ENCODE results near the gene LY6G6C.
"Not testable (repeated sequence)": the region's sequence is repeated elsewhere in the genome, so short reads cannot be mapped to it uniquely, and the experiment has no call there.

The LY6G6C gene

DNA sequence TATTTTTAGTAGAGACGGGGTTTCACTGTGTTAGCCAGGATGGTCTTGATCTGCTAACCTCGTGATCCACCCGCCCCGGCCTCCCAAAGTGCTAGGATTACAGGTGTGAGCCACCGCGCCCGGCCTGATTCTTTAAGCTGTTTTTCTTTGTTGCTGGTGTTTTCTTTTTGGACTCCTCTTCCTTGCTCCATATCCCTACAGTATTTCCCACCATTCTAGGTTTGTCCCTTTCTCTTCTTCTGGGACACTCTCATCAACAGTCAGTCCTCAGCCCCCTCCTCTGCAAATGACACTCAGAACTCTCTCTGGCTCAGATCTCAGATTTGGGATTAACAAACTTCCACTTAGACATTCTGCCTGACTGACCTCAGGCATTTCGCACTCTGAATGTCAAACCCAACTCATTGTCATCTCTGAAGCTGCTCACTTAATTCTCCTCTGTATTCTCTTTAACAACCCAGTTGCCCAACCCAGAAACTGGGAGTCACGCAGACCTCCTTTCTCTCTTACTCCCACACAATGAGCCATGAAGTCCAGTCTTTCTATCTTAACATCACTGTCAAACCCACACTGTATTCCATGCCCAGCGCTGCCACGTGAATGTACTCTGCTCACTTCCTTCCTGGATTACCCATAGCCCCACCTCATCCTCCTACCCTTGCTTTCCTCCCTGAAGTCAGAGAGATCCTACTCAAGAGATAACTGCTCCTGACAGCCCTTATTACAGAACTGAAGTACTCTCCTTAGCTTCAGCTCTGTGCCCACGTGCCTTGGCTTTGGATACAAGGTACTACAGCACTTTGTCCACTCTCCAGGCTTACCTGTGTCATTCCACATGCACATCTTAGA is 4.2 kb upstream of the LY6G6C start:
- DNase-seq = no peak

DNA sequence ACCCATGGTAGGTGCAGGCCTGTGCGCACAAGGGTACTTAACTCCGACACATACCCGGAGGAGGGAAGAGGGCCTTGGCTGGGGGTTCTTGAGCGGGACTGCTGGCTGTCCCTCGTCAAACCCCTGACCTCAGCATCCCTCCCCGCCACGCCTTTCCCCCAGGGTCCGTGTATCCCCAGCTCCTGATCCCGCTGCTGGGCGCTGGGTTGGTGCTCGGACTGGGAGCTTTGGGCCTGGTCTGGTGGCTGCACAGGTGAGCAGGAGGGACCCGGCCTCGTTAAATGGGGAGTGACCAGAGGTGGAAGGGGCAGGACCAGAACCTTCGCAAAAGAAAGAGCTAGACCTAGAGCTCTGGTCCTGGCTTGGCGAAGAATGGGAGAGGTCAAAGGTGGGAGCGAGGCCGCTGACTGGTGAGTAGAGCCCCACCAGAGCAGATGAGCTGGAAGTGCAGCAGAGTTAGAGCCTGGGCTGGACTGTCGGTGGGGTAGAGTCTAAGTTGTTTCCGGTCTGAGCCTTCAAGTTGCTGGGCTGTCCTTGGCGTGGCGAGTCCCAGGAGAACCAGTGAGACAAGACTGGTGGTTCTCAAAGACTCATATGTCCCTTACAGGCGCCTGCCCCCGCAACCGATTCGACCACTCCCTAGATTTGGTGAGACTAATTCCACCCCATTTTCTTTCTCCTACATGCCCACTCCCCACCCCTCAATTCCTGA is 2.6 kb upstream of the LY6G6C start:
- DNase-seq = no peak

- no peak for DNase-seq
Measured at GRCh38 chr6:31723245-31723979, 1.9 kb upstream of the LY6G6C start, which contains the start of gene MPIG6B. MPIG6B (plus strand) TSS chr6:31723373; CDS start chr6:31723384, 11 bp downstream.

DNA sequence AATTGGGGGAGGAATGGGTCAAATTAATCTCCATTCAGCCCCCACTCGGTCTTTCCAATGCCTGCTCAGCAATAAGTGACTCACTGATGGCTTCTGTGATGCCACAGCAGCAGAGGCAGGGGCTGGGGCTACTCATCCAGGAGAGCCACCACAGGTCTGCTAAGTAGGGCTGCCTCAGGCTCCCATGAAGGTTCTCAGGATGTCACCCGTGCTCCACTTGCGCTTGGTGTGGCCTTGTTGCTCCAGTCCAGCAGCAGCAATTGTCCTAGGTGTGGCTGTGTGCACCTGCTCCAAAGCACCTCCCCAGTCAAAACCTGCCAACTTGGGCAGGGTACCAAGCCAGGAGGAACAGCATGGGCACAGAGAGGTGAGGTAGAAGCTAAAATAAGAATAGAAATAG is 627 bp upstream of the LY6G6C start:
- no peak for DNase-seq

- no peak for DNase-seq
Measured at GRCh38 chr6:31720196-31720770, 1.3 kb downstream of the LY6G6C start.

GRCh38 chr6:31719001-31719400 is 2.5 kb downstream of the LY6G6C start:
- DNase-seq = no peak

GRCh38 chr6:31718265-31718664 is 3.3 kb downstream of the LY6G6C start:
- no peak for DNase-seq

GRCh38 chr6:31717499-31718222 is 3.9 kb downstream of the LY6G6C start:
- no peak for DNase-seq

GRCh38 chr6:31715022-31715958 is 6.3 kb downstream of the LY6G6C start, which contains the start of gene LY6G6D:
LY6G6D (plus strand) TSS chr6:31715348; CDS start chr6:31715356, 8 bp downstream.
- DNase-seq = no peak

DNA sequence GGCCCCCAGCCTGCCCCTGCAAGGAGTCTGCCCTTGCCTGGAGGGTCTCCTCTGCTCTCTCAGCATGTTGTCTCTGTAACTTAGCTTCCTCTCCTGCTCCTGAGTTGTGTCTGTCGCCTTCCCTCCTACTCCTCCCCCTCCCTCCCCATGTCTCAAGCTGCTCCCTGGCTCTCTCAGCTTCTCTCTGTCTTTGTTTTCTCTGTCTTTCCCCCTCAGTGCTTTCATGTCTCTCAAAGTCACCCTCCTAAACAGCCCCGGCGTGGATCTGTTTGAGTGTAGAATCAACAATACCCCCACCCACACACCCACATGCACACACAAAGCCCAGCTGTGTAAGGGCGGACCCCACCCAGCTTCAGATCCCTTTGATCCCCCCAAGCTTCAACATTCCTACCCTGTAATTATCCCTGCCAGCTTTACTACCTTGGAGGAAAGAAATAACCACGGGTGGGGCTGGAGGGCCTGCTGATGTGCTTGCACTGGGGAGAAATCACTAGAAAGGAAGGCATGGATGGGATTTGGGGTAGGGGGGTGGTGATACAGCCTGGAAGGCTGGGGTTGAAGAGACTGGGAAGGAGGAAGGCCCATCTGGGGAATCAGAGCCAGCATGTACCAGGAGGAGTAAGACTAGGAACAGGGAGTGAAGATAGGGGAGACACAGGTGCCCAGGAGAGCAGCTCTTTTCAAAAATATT is 7.4 kb downstream of the LY6G6C start:
- DNase-seq = peak; percentile 41

GRCh38 chr6:31713465-31713864 is 8.1 kb downstream of the LY6G6C start:
- DNase-seq = no peak

- no peak for DNase-seq
Measured at GRCh38 chr6:31712296-31712695, 9.2 kb downstream of the LY6G6C start.

GRCh38 chr6:31711233-31711632 is 10.3 kb downstream of the LY6G6C start:
- no peak for DNase-seq

DNA sequence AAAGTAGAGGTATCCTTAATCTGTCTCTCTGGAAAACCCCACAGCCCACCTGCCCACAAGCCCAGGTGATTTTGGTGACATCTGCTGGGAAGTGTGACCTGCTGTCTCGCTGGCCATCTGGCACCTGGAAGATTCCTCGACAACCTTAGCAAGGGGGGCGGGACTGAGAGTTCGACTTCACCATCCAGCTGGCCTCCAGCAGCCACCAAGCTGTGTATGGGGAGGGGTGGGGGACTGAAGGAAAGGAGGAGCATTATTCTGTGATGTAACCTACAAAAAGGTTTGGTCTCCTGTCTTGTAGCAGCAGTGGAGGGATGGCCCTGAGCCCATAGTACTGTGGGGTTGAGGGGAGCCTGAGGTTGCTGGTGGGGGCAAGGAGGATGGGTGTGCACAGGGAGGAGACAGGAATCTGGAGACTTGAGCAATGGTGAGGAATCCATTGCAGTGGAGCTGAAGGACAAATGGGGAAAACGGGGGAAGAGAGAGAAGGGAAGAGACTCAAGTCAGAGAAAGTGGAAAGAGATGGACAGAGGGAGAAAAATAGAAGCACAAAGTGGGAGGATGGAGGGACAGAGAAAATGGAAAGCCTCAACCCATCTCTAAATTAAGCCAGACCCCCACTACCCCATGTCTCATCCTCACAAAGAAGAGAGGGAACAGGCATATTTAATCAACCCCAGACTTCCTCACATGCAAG is 10.9 kb downstream of the LY6G6C start:
- DNase-seq = no peak

- not testable (repeated sequence) for DNase-seq
Measured at GRCh38 chr6:31709157-31709556, 12.4 kb downstream of the LY6G6C start.

DNA sequence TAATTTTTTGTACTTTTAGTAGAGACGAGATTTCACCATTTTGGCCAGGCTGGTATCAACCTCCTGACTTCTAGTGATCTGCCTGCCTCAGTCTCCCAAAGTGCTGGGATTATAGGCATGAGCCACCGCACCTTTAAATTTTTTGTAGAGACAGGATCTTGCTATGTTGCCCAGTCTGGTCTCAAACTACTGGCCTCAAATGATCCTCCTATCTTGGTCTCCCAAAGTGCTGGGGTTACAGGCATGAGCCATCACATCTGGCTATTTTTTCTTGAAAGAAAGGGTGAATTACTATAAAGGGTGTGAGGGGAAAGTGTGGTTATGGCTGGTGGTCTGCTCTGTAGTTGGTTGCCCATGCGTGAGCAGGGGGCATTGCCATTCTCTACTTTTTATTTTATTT is 13.3 kb downstream of the LY6G6C start:
- DNase-seq = no peak

- DNase-seq = no peak
Measured at GRCh38 chr6:31707701-31708100, 13.8 kb downstream of the LY6G6C start.

DNA sequence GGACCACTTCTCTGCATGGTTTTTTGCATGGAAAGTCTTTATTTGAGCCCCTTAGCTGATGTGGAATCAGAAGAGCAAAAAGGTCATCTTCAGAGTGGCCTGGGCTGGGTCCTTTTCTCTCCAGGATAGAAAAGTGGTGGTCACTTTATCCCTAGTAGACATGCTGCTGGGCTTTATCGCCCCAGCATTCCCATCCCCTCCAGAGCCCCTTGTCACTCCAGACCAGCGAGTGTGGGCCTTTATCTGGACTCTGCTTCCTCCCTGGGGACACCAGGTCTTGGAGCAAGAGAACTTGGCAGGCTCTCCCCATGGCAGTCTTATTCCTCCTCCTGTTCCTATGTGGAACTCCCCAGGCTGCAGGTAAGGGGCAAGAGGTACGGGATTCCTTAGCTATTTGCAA is 14.9 kb downstream of the LY6G6C start, which contains the start of gene LY6G6F:
Gene LY6G6F, plus strand, starts transcription at position 268 of the 400 bp plus-strand sequence. Its CDS starts 41 bp downstream, at position 309.
- no peak for DNase-seq

GRCh38 chr6:31705931-31706330 is 15.6 kb downstream of the LY6G6C start:
- DNase-seq = no peak

Data from NCI-H146 (cell line).